ENCODE data around the gene GCNT3. TPM values are rescaled to one million over a fixed set of nuclear protein-coding genes. Genes with fewer than 3 reads are reported as not detected.

GCNT3 gene
- total RNA-seq (2014; rRNA removed; shearing (Covaris generic)) = 1.2 and 4.1 TPM in 2 replicates

- DNase-seq (ENCODE audit: low spot score) = peak; percentile 46
These were observed at the start of gene GCNT3 for GRCh38 chr15:59611276-59612260. TSS of gene GCNT3 (plus strand) at chr15:59611783. CDS start at chr15:59618239, 6,456 bp downstream.

- DNase-seq (ENCODE audit: low spot score) = no peak
These were observed 49.0 kb upstream of the GCNT3 start for GRCh38 chr15:59562448-59563186.

DNA sequence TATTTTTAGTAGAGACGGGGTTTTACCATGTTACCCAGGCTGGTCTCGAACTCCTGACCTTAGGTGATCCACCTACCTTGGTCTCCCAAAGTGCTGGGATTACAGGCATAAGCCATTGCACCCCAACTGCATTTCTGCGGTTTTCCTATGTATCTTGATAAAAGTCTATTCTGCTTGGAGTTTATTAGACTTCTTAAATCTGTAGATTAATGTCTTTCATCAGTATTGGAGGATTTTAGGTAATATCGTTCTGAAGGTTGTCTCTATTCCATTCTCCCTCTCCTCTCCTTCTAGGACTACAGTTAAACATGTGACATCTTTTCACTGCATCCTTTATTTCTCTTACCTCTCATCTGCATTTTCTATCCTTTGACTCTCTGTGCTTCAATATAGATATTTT is 46.3 kb upstream of the GCNT3 start:
- DNase-seq (ENCODE audit: low spot score) = no peak

GRCh38 chr15:59567324-59567723 is 44.3 kb upstream of the GCNT3 start:
- DNase-seq (ENCODE audit: low spot score) = no peak

- no peak for DNase-seq (ENCODE audit: low spot score)
These were observed 42.1 kb upstream of the GCNT3 start for GRCh38 chr15:59569477-59569876.

DNA sequence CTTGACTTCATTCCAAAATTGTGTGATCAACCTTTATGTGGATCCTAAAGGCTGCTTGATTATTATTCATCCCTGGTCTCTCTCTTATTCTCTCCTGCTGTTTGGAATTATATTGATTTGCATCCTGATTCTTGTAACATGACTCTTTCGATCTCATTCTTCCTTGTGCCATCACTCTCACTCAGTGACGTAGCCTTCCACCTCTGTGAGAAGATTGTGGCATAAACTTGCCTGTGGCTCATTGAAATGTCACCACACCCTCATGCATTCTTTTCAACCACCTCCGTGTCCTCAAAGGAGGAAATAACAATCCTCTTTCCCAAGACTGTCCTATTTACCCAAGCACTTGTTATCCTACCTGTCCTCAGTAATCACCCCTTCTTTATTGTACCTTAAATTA is 41.3 kb upstream of the GCNT3 start:
- no peak for DNase-seq (ENCODE audit: low spot score)

GRCh38 chr15:59571606-59572005 is 40.0 kb upstream of the GCNT3 start:
- DNase-seq (ENCODE audit: low spot score) = no peak

DNA sequence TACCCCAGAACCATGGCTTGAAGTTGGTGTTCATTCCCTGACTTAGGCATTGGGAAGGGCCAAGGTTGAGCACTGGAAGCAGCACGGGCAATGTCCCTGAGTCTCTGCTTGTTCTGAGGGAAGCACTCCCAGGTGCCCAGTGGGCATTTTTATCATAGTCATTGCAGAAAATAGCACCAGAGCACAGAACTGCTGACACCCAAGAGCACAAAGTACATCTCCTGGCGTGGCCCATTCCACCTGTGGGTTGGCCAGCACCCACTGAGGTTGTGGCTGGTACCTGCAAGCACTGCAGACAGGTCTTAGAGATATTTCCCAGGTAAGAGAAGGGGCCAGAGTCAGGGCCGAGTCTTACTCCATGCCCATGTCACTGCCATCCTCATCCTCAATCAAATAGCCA is 28.5 kb upstream of the GCNT3 start:
- no peak for DNase-seq (ENCODE audit: low spot score)

- no peak for DNase-seq (ENCODE audit: low spot score)
These were observed 24.3 kb upstream of the GCNT3 start for GRCh38 chr15:59587085-59587826.

- DNase-seq (ENCODE audit: low spot score) = no peak
These were observed 21.6 kb upstream of the GCNT3 start for GRCh38 chr15:59590027-59590426.

DNA sequence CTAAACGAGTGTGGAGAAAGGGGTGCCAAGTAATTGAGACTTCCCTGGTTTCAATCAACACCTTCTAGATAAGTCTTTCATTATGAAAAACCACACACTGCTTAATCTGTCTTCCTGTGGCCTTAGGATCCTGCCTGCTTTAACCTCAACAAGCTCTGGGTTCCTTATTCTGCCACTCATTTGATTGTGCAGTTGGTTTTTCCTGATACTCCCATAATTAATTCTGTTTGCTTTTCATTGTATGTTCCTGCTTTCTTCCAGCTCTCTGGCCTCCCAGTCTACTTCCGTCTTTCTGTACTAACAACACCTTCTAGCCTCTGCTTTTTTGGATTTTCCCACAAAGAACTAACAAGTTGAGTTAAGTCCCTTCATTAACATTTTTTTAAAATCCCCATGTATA is 20.2 kb upstream of the GCNT3 start:
- no peak for DNase-seq (ENCODE audit: low spot score)

GRCh38 chr15:59594493-59594942 is 17.1 kb upstream of the GCNT3 start:
- DNase-seq (ENCODE audit: low spot score) = peak; percentile 17

- DNase-seq (ENCODE audit: low spot score) = no peak
These were observed 16.6 kb upstream of the GCNT3 start for GRCh38 chr15:59594991-59595390.

GRCh38 chr15:59595434-59595915 is 16.1 kb upstream of the GCNT3 start:
- DNase-seq (ENCODE audit: low spot score) = no peak

- no peak for DNase-seq (ENCODE audit: low spot score)
These were observed 14.9 kb upstream of the GCNT3 start for GRCh38 chr15:59596640-59597039.

DNA sequence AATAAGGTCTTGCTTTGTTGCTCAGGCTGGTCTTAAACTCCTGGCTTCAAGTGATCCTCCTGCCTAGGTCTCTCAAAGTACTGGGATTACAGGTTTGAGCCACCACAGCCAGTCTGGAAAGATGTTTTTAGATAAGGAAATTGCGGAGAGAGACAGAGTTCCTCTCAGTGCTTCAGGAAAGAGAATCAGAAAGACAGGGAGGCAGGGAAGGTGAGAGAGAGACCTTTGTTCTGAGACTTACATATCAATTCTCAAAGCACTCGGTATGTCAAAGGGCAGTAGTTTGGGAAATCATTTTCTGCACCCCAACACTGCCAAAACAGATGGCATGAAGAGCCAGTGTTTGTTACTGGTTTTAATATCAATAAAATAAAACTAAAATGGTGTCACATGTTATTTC is 13.1 kb upstream of the GCNT3 start:
- no peak for DNase-seq (ENCODE audit: low spot score)

DNA sequence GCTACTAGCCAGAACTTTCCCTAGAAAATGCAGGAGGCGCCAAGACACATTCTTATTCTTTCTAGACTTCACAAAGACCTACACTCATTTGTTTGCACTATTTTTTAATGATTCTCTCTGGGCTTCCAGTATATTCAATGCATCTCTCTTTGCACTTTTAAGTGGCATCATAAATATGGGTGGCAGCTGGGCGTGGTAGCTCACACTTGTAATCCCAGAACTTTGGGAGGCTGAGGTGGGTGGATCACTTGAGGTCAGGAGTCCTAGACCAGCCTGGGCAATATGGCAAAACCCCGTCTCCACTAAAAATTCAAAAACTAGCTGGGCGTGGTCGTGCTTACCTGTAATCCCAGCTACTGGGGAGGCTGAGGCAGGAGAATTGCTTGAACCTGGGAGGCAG is 5.6 kb upstream of the GCNT3 start:
- DNase-seq (ENCODE audit: low spot score) = no peak

DNA sequence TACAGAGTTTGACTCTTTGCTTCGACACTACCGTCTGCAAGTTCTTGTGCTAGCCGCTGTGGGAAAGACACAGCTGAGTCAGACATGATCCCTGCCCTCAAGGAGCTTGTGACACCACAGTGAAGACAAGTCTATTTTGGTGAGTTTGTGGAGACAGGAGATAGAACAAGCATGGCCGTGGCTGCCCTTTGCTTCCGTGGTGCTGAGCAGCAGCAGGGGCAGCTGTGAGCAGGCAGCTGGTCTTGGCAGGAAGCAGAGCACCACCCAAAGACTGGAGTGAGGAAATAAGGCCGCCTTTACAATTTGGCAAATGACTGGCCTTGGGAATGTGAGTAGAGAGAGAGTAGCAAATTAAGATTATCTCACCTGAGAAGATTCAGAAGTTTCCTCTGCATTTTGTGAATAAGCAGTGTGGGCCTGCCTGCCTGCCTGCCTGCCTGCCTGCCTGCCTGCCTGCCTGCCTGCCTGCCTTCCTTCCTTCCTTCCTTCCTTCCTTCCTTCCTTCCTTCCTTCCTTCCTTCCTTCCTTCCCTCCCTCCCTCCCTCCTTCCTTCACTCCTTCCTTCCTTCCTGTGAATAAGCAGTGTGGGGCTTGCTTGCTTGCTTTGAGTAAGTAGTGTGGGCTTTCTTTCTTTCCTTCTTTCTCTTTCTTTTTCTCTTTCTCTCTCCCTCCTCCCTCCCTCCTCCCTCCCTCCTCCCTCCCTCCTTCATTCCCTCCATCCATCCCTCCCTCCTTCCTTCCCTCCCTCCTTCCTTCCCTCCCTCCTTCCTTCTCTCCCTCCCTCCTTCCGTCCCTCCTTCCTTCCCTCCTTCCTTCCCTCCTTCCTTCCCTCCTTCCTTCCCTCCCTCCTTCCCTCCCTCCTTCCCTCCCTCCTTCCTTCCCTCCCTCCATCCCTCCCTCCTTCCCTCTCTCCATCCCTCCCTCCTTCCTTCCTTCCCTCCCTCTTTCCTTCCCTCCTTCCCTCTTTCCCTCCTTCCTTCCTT is 1.6 kb upstream of the GCNT3 start:
- DNase-seq (ENCODE audit: low spot score) = no peak

DNA sequence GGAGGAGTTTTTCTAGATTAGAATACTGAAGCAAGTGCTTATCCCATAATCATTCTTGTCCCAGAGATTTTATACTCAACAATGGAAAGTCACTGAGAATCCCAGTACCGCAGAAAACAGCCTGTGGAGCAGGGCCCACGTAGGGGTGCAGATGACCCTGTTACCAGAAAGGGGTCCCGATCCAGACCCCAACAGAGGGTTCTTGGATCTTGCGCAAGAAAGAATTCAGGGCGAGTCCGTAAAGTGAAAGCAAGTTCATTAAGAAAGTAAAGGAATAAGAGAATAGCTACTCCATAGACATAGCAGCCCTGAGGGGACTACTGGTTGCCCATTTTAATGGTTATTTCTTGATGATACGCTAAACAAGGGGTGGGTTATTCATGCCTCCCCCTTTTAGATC is 2.6 kb downstream of the GCNT3 start:
- DNase-seq (ENCODE audit: low spot score) = no peak

GRCh38 chr15:59615661-59616060 is 4.1 kb downstream of the GCNT3 start:
- no peak for DNase-seq (ENCODE audit: low spot score)

GRCh38 chr15:59616379-59616778 is 4.8 kb downstream of the GCNT3 start:
- DNase-seq (ENCODE audit: low spot score) = no peak

All from H4 (cell line).